ENCODE data around the gene RP2. TPM values are rescaled to one million over a fixed set of nuclear protein-coding genes. Genes with fewer than 3 reads are reported as not detected.

Gene RP2
- total and polyA plus RNA-seq, 2 experiments from 2014 or later: 2.4 to 3.8 TPM

- Histone ChIP-seq H3K4me3 (no peak overlapping the region), H3K36me3 (no peaks in the 10 kb centered on the region), H3K27ac (no peak overlapping the region), H3K9me3 (ENCODE audit: low read depth) (peaks cover 4% of the 10 kb centered on the region), H3K4me1 (ENCODE audit: low read depth) (no peaks in the 10 kb centered on the region), H3K27me3 (no peaks in the 10 kb centered on the region)
- TF ChIP-seq CTCF (IDR thresholded peaks at IDR 0.05; ENCODE audit: low read depth, low read length): no peak
- no peak for DNase-seq (ENCODE audit: low read depth in 1 of 2, low spot score in 1 of 2)
Observed at GRCh38 chrX:46918434-46918833, 81.6 kb downstream of the RP2 start.

DNA sequence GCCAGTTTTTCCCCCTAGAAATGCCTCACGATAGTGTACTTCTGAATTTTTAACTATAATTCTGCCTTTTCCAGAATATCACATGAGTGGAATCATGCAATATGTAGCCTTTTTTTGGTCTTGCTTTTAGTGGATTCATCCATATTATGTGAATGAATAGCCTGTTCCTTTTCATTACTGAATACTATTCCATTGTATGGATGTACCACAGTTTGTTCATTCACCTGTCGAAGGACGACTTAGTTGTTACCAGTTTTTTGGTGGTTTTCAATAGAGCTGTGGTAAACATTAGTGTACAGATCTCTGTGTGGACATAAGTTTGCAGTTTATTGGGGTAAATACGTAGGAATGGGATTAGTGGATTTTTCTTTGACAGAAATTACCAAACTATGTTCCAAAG, 83.4 kb downstream of the RP2 start:
- H3K27me3 ChIP-seq: no peaks in the 10 kb centered on the region
- no peaks in the 10 kb centered on the region for H3K36me3 ChIP-seq
- H3K4me1 ChIP-seq (ENCODE audit: low read depth): no peaks in the 10 kb centered on the region
- H3K4me3 ChIP-seq: no peak overlapping the region
- DNase-seq (ENCODE audit: low read depth in 1 of 2, low spot score in 1 of 2): no peak
- peaks cover 4% of the 10 kb centered on the region for H3K9me3 ChIP-seq (ENCODE audit: low read depth)
- no peak for TF ChIP-seq CTCF (IDR thresholded peaks at IDR 0.05; ENCODE audit: low read depth, low read length)
- no peak overlapping the region for H3K27ac ChIP-seq

DNA sequence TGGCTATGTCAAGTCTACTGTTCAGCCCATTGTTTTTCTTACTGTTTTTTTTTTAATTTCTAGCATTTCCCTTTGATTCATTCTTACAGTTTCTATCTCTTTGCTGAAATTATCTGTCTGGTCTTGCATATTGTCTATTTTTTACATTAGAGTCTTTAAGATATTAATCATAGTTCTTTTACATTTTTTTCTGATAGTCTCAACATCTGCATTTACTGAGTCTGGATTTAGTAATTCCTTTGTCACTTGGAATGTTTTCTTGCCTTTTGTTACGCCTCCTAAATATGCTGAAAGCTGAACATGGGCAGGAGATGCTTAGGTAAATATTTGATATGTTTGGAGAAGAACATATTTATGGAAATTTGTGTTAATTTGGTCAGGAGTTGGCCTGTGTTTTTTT, 85.8 kb downstream of the RP2 start:
- no peaks in the 10 kb centered on the region for H3K36me3 ChIP-seq
- no peak overlapping the region for H3K4me3 ChIP-seq
- no peak for TF ChIP-seq CTCF (IDR thresholded peaks at IDR 0.05; ENCODE audit: low read depth, low read length)
- DNase-seq (ENCODE audit: low read depth in 1 of 2, low spot score in 1 of 2): no peak
- no peaks in the 10 kb centered on the region for H3K9me3 ChIP-seq (ENCODE audit: low read depth)
- no peak overlapping the region for H3K27ac ChIP-seq
- no peaks in the 10 kb centered on the region for H3K4me1 ChIP-seq (ENCODE audit: low read depth)
- no peaks in the 10 kb centered on the region for H3K27me3 ChIP-seq

DNA sequence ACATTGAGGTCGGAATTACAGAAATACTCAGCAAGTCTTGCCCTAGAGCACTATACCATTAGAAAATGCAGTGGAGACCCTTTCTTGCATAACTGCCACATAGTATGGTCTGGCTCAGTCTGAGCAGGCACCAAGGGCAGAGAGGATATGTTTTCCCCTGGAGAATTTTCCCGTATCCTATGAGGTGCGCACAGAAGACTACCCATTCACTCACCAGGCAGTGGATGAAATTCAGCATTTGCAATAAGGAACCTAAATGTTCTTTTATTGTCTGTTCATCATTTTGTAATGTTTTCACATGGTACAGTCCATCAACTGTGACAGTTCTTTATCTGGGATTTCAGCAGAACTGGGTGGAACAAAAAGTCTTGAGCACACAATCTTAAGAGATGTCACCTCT, 90.9 kb downstream of the RP2 start:
- H3K27ac ChIP-seq: no peak overlapping the region
- no peaks in the 10 kb centered on the region for H3K36me3 ChIP-seq
- no peaks in the 10 kb centered on the region for H3K27me3 ChIP-seq
- H3K9me3 ChIP-seq (ENCODE audit: low read depth): no peaks in the 10 kb centered on the region
- no peak for DNase-seq (ENCODE audit: low read depth in 1 of 2, low spot score in 1 of 2)
- no peak for TF ChIP-seq CTCF (IDR thresholded peaks at IDR 0.05; ENCODE audit: low read depth, low read length)
- H3K4me1 ChIP-seq (ENCODE audit: low read depth): no peaks in the 10 kb centered on the region
- H3K4me3 ChIP-seq: no peak overlapping the region

GRCh38 chrX:46929439-46930261, 92.8 kb downstream of the RP2 start:
- DNase-seq (ENCODE audit: low read depth in 1 of 2, low spot score in 1 of 2): peak in 1 of 2 donors; percentile 17
- no peaks in the 10 kb centered on the region for H3K36me3 ChIP-seq
- H3K4me3 ChIP-seq: no peak overlapping the region
- no peak overlapping the region for H3K27ac ChIP-seq
- H3K27me3 ChIP-seq: no peaks in the 10 kb centered on the region
- TF ChIP-seq CTCF (IDR thresholded peaks at IDR 0.05; ENCODE audit: low read depth, low read length): no peak
- no peaks in the 10 kb centered on the region for H3K4me1 ChIP-seq (ENCODE audit: low read depth)
- no peaks in the 10 kb centered on the region for H3K9me3 ChIP-seq (ENCODE audit: low read depth)

Other genes with a start within 250 kb of the RP2 start
- 16.6 and 19.6 TPM in 2 replicates for gene SLC9A7, start 77.9 kb upstream of the RP2 start, total RNA-seq
- 2.2 and 4.3 TPM in 2 replicates for gene SLC9A7, start 77.9 kb upstream of the RP2 start, polyA plus RNA-seq
- gene JADE3, start 75.4 kb downstream of the RP2 start, total RNA-seq: 5.1 and 8.6 TPM in 2 replicates
- gene JADE3, start 75.4 kb downstream of the RP2 start, polyA plus RNA-seq: 6.0 and 7.0 TPM in 2 replicates
- 5.7 and 15.4 TPM in 2 replicates for gene RGN, start 241.4 kb downstream of the RP2 start, total RNA-seq
- gene RGN, start 241.4 kb downstream of the RP2 start, polyA plus RNA-seq: 7.4 and 31.6 TPM in 2 replicates

All from cardiac muscle cell (in vitro differentiated cells and primary cell).